H1 (cell line): Measurements from ENCODE around the gene PTPRD. TPM values are rescaled to one million over a fixed set of nuclear protein-coding genes. Genes with fewer than 3 reads are reported as not detected.

ENCODE experiments used
- CTCF ChIA-PET: fragments of 300-600 bp; sonication (Branson Sonifier 250); formaldehyde crosslinking; loops from one replicate; lab custom pipeline; 2021; ENCODE audit not compliant: partially characterized antibody; lab: Charles Lee
- POLR2A ChIA-PET: fragments of 300-600 bp; sonication (Branson Sonifier 250); formaldehyde crosslinking; loops from one replicate; lab custom pipeline; 2021; ENCODE audit warnings: inconsistent platforms; ENCODE audit not compliant: partially characterized antibody; lab: Charles Lee
- DNase-seq, 2 experiments: peaks; one replicate each; pipeline versions ENCODE4 v3.0.0 to v3.0.0-alpha.2; 2010 to 2022; ENCODE audit warnings: low spot score in 2 of 2, low read depth in 1 of 2, mixed read lengths in 1 of 2
- FAIRE-seq: peaks from 2 replicates; lab custom pipeline; 2011; peaks lifted over from hg19 to GRCh38; lab: Jason Lieb, UNC
- H2AFZ ChIP-seq: 2 replicates; pipeline ENCODE4 v1.8.1; 2012; ENCODE audit warnings: low read length, inconsistent platforms
- H2AK5ac ChIP-seq: 2 replicates; pipeline ENCODE4 v1.6.1; 2013; ENCODE audit warnings: low read depth, low read length
- H2BK120ac ChIP-seq: replicated peaks from 2 replicates; pipeline ENCODE3; 2013; ENCODE audit warnings: low read depth, low read length, inconsistent platforms
- H2BK12ac ChIP-seq: 2 replicates; pipeline ENCODE4 v1.6.1; 2013; ENCODE audit warnings: low read depth, low read length
- H2BK15ac ChIP-seq: 2 replicates; pipeline ENCODE4 v1.6.1; 2013; ENCODE audit warnings: low read length
- H2BK20ac ChIP-seq: 2 replicates; pipeline ENCODE4 v1.6.1; 2013; ENCODE audit warnings: low read length
- H2BK5ac ChIP-seq: 2 replicates; pipeline ENCODE4 v1.6.1; 2013; ENCODE audit warnings: low read depth, low read length
- H3K14ac ChIP-seq: 2 replicates; pipeline ENCODE4 v1.6.1; 2013; ENCODE audit warnings: inconsistent platforms; ENCODE audit not compliant: insufficient read length
- H3K18ac ChIP-seq: 2 replicates; pipeline ENCODE4 v1.6.1; 2013; ENCODE audit warnings: low read length; ENCODE audit errors: extremely low read depth
- H3K23ac ChIP-seq: 2 replicates; pipeline ENCODE4 v1.6.1; 2013; ENCODE audit warnings: inconsistent platforms; ENCODE audit not compliant: insufficient read length
- H3K23me2 ChIP-seq: 2 replicates; pipeline ENCODE4 v1.6.1; 2013; ENCODE audit warnings: low read depth, low read length
- H3K27ac ChIP-seq: 2 replicates; pipeline ENCODE4 v1.6.1; 2011; ENCODE audit warnings: low read depth, low read length, inconsistent platforms
- H3K27me3 ChIP-seq, 4 experiments: replicated peaks in 1 of 4; 1 replicate in 1 of 4; 2 replicates in 3 of 4; pipeline versions ENCODE4 v1.6.1 to v1.8.1; 2011 to 2013; ENCODE audit warnings: low read length in 3 of 4, mild to moderate bottlenecking in 3 of 4, inconsistent platforms in 2 of 4, mixed read lengths in 2 of 4, moderate library complexity in 1 of 4; ENCODE audit not compliant: control insufficient read depth in 3 of 4, insufficient read depth in 3 of 4; ENCODE audit errors: extremely low read depth in 1 of 4
- H3K36me3 ChIP-seq, 4 experiments: 2 replicates each; pipeline versions ENCODE4 v1.6.1 to v1.8.1; 2011 to 2013; ENCODE audit warnings: mild to moderate bottlenecking in 4 of 4, low read length in 3 of 4, moderate library complexity in 2 of 4, control low read depth in 1 of 4, inconsistent platforms in 1 of 4; ENCODE audit not compliant: insufficient read depth in 4 of 4, control insufficient read depth in 2 of 4
- H3K4ac ChIP-seq: replicated peaks from 2 replicates; pipeline ENCODE3; 2013; ENCODE audit warnings: low read length, low read depth, mixed read lengths, inconsistent platforms; ENCODE audit not compliant: insufficient read length
- H3K4me1 ChIP-seq, 4 experiments: replicated peaks in 1 of 4; 1 replicate in 1 of 4; 2 replicates in 3 of 4; pipeline versions ENCODE4 v1.6.1 to v1.8.1; 2011 to 2013; ENCODE audit warnings: low read length in 3 of 4, inconsistent platforms in 2 of 4, mixed read lengths in 1 of 4; ENCODE audit not compliant: insufficient read depth in 4 of 4, control insufficient read depth in 3 of 4
- H3K4me2 ChIP-seq, 2 experiments: 2 replicates each; pipeline versions ENCODE4 v1.6.1 to v1.8.1; 2011 to 2013; ENCODE audit warnings: low read depth in 2 of 2, low read length in 2 of 2, control low read depth in 1 of 2, inconsistent platforms in 1 of 2, mild to moderate bottlenecking in 1 of 2; ENCODE audit not compliant: insufficient read depth in 1 of 2
- H3K4me3 ChIP-seq, 4 experiments: fragments of 200-600, 300-600 bp in 1 of 4; sonication (generic), shearing (Covaris generic), sonication (Bioruptor Twin) in 1 of 4; 2 replicates each; pipeline versions ENCODE4 v1.5.1 to v1.8.1; 2011 to 2016; ENCODE audit warnings: low read length in 4 of 4, low read depth in 3 of 4, control low read depth in 2 of 4, inconsistent platforms in 2 of 4, mild to moderate bottlenecking in 2 of 4, mixed read lengths in 1 of 4, moderate library complexity in 1 of 4; ENCODE audit not compliant: insufficient read depth in 2 of 4; ENCODE audit errors: extremely low read depth in 1 of 4
- H3K56ac ChIP-seq: replicated peaks from 2 replicates; pipeline ENCODE3; 2013; ENCODE audit warnings: low read depth, mild to moderate bottlenecking, mixed read lengths, low read length, inconsistent platforms; ENCODE audit not compliant: insufficient read length
- H3K79me1 ChIP-seq: 2 replicates; pipeline ENCODE4 v1.6.1; 2013; ENCODE audit warnings: low read depth, low read length, control low read depth
- H3K79me2 ChIP-seq, 2 experiments: 2 replicates each; pipeline versions ENCODE4 v1.6.1 to v1.8.1; 2012 to 2013; ENCODE audit warnings: low read length in 2 of 2, mild to moderate bottlenecking in 2 of 2, inconsistent platforms in 1 of 2; ENCODE audit not compliant: insufficient read depth in 2 of 2, control insufficient read depth in 1 of 2
- H3K9ac ChIP-seq, 4 experiments: replicated peaks in 1 of 4; 1 replicate in 1 of 4; 2 replicates in 3 of 4; pipeline versions ENCODE4 v1.6.1 to v1.8.1; 2011 to 2013; ENCODE audit warnings: low read depth in 3 of 4, low read length in 3 of 4, control low read depth in 2 of 4, mild to moderate bottlenecking in 2 of 4, moderate library complexity in 2 of 4, inconsistent platforms in 1 of 4; ENCODE audit errors: extremely low read depth in 1 of 4
- H3K9me3 ChIP-seq, 2 experiments: 2 replicates each; pipeline versions ENCODE4 v1.6.1 to v1.8.1; 2012 to 2013; ENCODE audit warnings: mild to moderate bottlenecking in 2 of 2, moderate library complexity in 2 of 2, control low read depth in 1 of 2, inconsistent platforms in 1 of 2, low read depth in 1 of 2, low read length in 1 of 2, mixed read lengths in 1 of 2; ENCODE audit not compliant: insufficient read depth in 2 of 2
- H4K20me1 ChIP-seq, 2 experiments: replicated peaks in 1 of 2; 2 replicates each; pipeline versions ENCODE3 to v1.8.1; 2011 to 2013; ENCODE audit warnings: inconsistent platforms in 2 of 2, low read length in 2 of 2, mild to moderate bottlenecking in 1 of 2; ENCODE audit not compliant: insufficient read depth in 2 of 2, control insufficient read depth in 1 of 2
- H4K5ac ChIP-seq: 2 replicates; pipeline ENCODE4 v1.6.1; 2013; ENCODE audit warnings: low read length, low read depth, mixed read lengths, inconsistent platforms; ENCODE audit not compliant: insufficient read length
- H4K8ac ChIP-seq: 2 replicates; pipeline ENCODE4 v1.8.0; 2013; ENCODE audit warnings: mild to moderate bottlenecking, moderate library complexity, low read length, inconsistent platforms; ENCODE audit not compliant: insufficient read depth; ENCODE audit errors: extremely low read depth
- H4K91ac ChIP-seq: replicated peaks from 2 replicates; pipeline ENCODE3; 2013; ENCODE audit warnings: low read length, mixed read lengths, inconsistent platforms; ENCODE audit not compliant: insufficient read length
- CEBPB ChIP-seq: IDR thresholded peaks from 2 replicates; pipeline ENCODE4 v1.6.1; 2012; ENCODE audit warnings: low read depth, low read length
- CHD1 ChIP-seq: IDR thresholded peaks from 2 replicates; pipeline ENCODE4 v1.6.1; 2012; ENCODE audit warnings: low read depth, low read length, improper control_type of control experiment
- CHD2 ChIP-seq: IDR thresholded peaks from 2 replicates; pipeline ENCODE4 v1.6.1; 2012; ENCODE audit warnings: low read length, improper control_type of control experiment
- CTBP2 ChIP-seq: IDR thresholded peaks from 2 replicates; pipeline ENCODE4 v1.7.0; 2011; ENCODE audit warnings: borderline replicate concordance, mild to moderate bottlenecking, moderate library complexity, mixed read lengths, low read length; ENCODE audit not compliant: insufficient read depth, insufficient read length
- GABPA ChIP-seq: IDR thresholded peaks from 2 replicates; pipeline ENCODE4 v1.6.1; 2011; ENCODE audit warnings: mild to moderate bottlenecking, low read length, moderate library complexity, borderline replicate concordance; ENCODE audit not compliant: insufficient read depth
- HDAC6 ChIP-seq: IDR thresholded peaks from one replicate; pipeline ENCODE4 v1.7.1; 2012; ENCODE audit warnings: low read depth, mild to moderate bottlenecking, inconsistent platforms, low read length, moderate library complexity
- KDM5A ChIP-seq: fragments of 200-600 bp; IDR thresholded peaks from 2 replicates; pipeline ENCODE4 v1.7.1; 2012; ENCODE audit warnings: mild to moderate bottlenecking, low read length, inconsistent platforms, mixed read lengths
- PHF8 ChIP-seq: fragments of 200-600 bp; sonication (generic); conservative IDR thresholded peaks from 2 replicates; pipeline ENCODE4 v1.7.1; 2012; ENCODE audit warnings: low read depth, mild to moderate bottlenecking, inconsistent platforms, low read length, moderate library complexity
- SIN3A ChIP-seq, 2 experiments: IDR thresholded peaks in 1 of 2; conservative IDR thresholded peaks in 1 of 2; 2 replicates each; pipeline ENCODE4 v1.6.1; 2011 to 2012; ENCODE audit warnings: low read length in 2 of 2, improper control_type of control experiment in 1 of 2, low read depth in 1 of 2, mild to moderate bottlenecking in 1 of 2
- TCF12 ChIP-seq: IDR thresholded peaks from 2 replicates; pipeline ENCODE4 v1.6.1; 2011; ENCODE audit warnings: low read depth, mild to moderate bottlenecking, low read length
- ZNF274 ChIP-seq: IDR thresholded peaks from 2 replicates; pipeline ENCODE4 v1.7.0; 2012; ENCODE audit warnings: low read length, borderline replicate concordance; ENCODE audit errors: extremely low read depth
- WGBS, 2 experiments: shearing (Covaris generic) in 1 of 2; methylation state at CpG; one replicate each; pipeline versions ENCODE4 v1.1.6 to v1.1.7; 2013 to 2015; ENCODE audit warnings: low lambda C conversion rate in 2 of 2, mixed read lengths in 2 of 2, inconsistent platforms in 1 of 2, low coverage in 1 of 2, missing lambda C conversion rate in 1 of 2; ENCODE audit not compliant: insufficient replicate concordance in 2 of 2, insufficient coverage in 1 of 2, insufficient read length in 1 of 2; ENCODE audit errors: extremely low coverage in 1 of 2, missing lambda C conversion rate in 1 of 2; 5-methylcytosine and 5-hydroxymethylcytosine counted together
- polyA plus RNA-seq, 7 experiments: library from polyadenylated mRNA; depleted of rRNA in 3 of 7; stranded (reverse) in 5 of 7; unstranded in 2 of 7; fragments of >200 nt in 5 of 7; fragments of 200-250 nt in 2 of 7; gene quantifications; 1 replicate in 5 of 7; 2 replicates in 1 of 7; 4 replicates in 1 of 7; pipeline versions ENCODE4 v1.2.1 to v1.2.3, GENCODE V29; 2011 to 2013; ENCODE audit warnings: missing spikeins in 2 of 7, mixed read lengths in 2 of 7
- total RNA-seq: library from RNA; stranded (reverse); fragmentation: NEBNext Ultra II Directional; extraction: Animal tissue kit (Norgen Biotek cat#: 25700); gene quantifications from 2 replicates; pipeline ENCODE4 v1.2.1, GENCODE V29; 2021
- TF ChIP-seq, protein P1 (sequence below), 3 experiments: IDR thresholded peaks; 1 replicate in 2 of 3; 2 replicates in 1 of 3; pipeline versions ENCODE4 v1.5.1 to v1.6.1; 2011; ENCODE audit warnings: low read length in 3 of 3, mild to moderate bottlenecking in 3 of 3, inconsistent platforms in 2 of 3, low read depth in 1 of 3, moderate library complexity in 1 of 3; ENCODE audit not compliant: insufficient read depth in 1 of 3; ENCODE audit errors: control extremely low read depth in 1 of 3

PTPRD gene
- total and polyA plus RNA-seq, 2 of the 8 experiments (the other 6 are each of a cell fraction or from before 2014, with no cell fraction given): 17.2 to 77.0 TPM

DNA sequence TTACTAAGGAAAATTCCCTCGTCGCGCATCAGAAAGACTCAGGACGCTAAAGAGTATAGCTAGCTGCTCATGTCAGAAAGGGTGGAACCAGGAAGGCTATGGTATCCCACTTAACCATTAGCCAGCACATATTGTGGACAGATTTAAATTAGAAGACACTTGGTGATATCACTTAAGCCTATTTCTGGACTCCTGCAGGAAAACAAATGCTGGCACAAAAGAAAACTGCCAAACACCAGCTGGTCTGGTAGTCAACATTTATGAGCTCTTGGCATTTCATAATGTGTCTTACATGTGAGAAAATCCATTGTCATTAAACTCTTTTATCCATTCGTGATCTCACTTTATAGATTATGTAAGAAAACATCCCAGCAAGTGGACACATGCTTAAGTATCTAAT lies 377.4 kb downstream of the PTPRD start:
- H2BK20ac ChIP-seq: no peak overlapping the region
- no peak overlapping the region for H2AFZ ChIP-seq
- no peak overlapping the region for H4K8ac ChIP-seq
- no peak overlapping the region for H3K4me2 ChIP-seq
- H3K4ac ChIP-seq: no peak overlapping the region
- no peaks in the 10 kb centered on the region for H3K27me3 ChIP-seq
- no peaks in the 10 kb centered on the region for H3K9me3 ChIP-seq
- no peak overlapping the region for H2BK12ac ChIP-seq
- H3K4me1 ChIP-seq: peaks cover 0 to 6% (median 0%) of the 10 kb centered on the region in 4 experiments; a peak in 2 of 7 replicates
- no peak overlapping the region for H4K5ac ChIP-seq
- no peak overlapping the region for H3K14ac ChIP-seq
- 87% methylated on average over 5 of the region's 5 CpGs; no CpG with 5 or more reads in 1 of the 2 experiments for WGBS, 2 experiments
- FAIRE-seq (no peak), DNase-seq (no peak)
- H3K23ac ChIP-seq: no peak overlapping the region
- ChIA-PET POLR2A (no interaction called here), CTCF (interaction anchor here (0.8 kb wide), 1 partner anchor 34 kb away, joined by 3 read pairs; no protein-coding TSS in a partner anchor)
- H4K91ac ChIP-seq: no peak overlapping the region
- no peaks in the 10 kb centered on the region; the same call in 1 of the 2 replicates for H3K23me2 ChIP-seq
- H3K27ac ChIP-seq: no peak overlapping the region
- no peak overlapping the region for H3K9ac ChIP-seq
- H3K18ac ChIP-seq: no peak overlapping the region
- no peaks in the 10 kb centered on the region for H4K20me1 ChIP-seq
- no peaks in the 10 kb centered on the region for H3K79me2 ChIP-seq
- H2BK5ac ChIP-seq: no peak overlapping the region
- no peaks in the 10 kb centered on the region for H3K79me1 ChIP-seq
- H3K56ac ChIP-seq: no peak overlapping the region
- H2BK15ac ChIP-seq: no peak overlapping the region
- H2AK5ac ChIP-seq: no peak overlapping the region
- no peak overlapping the region for H2BK120ac ChIP-seq
- no peak overlapping the region for H3K4me3 ChIP-seq
- no peaks in the 10 kb centered on the region for H3K36me3 ChIP-seq
- no peak for TF ChIP-seq CEBPB
- no peak for TF ChIP-seq KDM5A
- TF ChIP-seq CHD2: no peak
- no peak for TF ChIP-seq TCF12
- TF ChIP-seq GABPA: no peak
- no peak for TF ChIP-seq PHF8
- TF ChIP-seq SIN3A (conservative IDR thresholded peaks at IDR 0.05 in 1 of 2, IDR thresholded peaks at IDR 0.05 in 1 of 2; ENCODE audit: low read depth in 1 of 2, low read length in 2 of 2): no peak
- TF ChIP-seq CTBP2: no peak
- no peak for TF ChIP-seq ZNF274
- TF ChIP-seq, protein P1, sequence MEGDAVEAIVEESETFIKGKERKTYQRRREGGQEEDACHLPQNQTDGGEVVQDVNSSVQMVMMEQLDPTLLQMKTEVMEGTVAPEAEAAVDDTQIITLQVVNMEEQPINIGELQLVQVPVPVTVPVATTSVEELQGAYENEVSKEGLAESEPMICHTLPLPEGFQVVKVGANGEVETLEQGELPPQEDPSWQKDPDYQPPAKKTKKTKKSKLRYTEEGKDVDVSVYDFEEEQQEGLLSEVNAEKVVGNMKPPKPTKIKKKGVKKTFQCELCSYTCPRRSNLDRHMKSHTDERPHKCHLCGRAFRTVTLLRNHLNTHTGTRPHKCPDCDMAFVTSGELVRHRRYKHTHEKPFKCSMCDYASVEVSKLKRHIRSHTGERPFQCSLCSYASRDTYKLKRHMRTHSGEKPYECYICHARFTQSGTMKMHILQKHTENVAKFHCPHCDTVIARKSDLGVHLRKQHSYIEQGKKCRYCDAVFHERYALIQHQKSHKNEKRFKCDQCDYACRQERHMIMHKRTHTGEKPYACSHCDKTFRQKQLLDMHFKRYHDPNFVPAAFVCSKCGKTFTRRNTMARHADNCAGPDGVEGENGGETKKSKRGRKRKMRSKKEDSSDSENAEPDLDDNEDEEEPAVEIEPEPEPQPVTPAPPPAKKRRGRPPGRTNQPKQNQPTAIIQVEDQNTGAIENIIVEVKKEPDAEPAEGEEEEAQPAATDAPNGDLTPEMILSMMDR (IDR thresholded peaks at IDR 0.05; ENCODE audit: control extremely low read depth in 1 of 3, insufficient read depth in 1 of 3, low read depth in 1 of 3, low read length in 3 of 3): no peak
- TF ChIP-seq HDAC6: no peak
- no peak for TF ChIP-seq CHD1
